ENCODE measurements around the gene ST7. TPM values are rescaled to one million over a fixed set of nuclear protein-coding genes. Genes with fewer than 3 reads are reported as not detected.

ST7 gene
- total RNA-seq, 1 donor from 2014 or later, result 12.9 TPM

DNA sequence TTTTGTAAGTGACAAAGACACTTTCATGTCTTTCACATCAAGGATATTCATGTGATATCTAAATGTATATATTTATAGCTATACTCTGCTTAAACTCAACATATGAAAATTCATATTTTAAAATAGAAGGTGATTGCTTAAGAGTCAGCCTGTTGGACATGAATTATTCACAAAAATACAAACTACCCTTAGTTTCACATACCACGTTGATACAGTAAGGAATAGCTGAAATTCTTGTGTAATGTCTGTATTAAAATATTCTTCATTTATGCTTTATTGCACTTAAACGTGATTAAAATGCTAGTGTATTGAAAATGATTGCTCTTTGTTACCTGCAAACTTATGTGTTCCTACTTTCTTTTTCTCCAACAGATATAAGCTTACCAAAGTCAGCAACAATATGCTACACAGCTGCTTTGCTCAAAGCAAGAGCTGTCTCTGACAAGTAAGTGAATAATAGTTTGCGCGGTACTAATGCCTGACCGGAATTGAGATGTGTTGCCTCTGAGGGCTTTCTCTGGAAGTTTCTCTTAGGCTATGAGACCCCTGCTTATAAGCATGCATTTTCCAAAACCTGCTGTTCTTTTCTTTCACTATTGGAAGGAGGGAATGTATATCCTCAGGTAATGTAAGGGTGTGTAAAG lies 235.8 kb downstream of the ST7 start:
- no peaks in the 10 kb centered on the region for H3K36me3 ChIP-seq (ENCODE audit: control insufficient read depth, insufficient read depth, low read length)
- TF ChIP-seq, protein P1, sequence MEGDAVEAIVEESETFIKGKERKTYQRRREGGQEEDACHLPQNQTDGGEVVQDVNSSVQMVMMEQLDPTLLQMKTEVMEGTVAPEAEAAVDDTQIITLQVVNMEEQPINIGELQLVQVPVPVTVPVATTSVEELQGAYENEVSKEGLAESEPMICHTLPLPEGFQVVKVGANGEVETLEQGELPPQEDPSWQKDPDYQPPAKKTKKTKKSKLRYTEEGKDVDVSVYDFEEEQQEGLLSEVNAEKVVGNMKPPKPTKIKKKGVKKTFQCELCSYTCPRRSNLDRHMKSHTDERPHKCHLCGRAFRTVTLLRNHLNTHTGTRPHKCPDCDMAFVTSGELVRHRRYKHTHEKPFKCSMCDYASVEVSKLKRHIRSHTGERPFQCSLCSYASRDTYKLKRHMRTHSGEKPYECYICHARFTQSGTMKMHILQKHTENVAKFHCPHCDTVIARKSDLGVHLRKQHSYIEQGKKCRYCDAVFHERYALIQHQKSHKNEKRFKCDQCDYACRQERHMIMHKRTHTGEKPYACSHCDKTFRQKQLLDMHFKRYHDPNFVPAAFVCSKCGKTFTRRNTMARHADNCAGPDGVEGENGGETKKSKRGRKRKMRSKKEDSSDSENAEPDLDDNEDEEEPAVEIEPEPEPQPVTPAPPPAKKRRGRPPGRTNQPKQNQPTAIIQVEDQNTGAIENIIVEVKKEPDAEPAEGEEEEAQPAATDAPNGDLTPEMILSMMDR (IDR thresholded peaks at IDR 0.05; ENCODE audit: insufficient read depth, low read length, severe bottlenecking), result no peak

DNA sequence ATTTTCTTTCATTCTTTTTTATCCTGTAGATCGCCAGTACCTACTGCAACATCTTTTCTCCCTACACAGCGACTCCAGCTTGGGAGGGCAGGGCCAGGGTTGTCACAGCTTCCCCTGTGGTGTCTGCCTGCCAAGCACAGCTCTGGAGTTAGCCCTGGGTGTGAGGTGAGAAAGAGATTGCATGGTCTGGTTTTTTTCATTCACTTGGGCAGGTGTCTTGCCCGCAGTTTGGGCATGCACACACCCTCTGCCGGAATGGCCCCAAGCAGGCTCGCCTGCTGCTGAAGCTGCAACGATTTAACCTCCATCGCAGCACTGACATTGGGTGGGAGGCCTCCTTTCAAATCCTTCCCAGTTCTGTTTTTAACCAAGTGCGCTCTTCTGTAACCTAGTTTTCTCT lies 236.8 kb downstream of the ST7 start:
- TF ChIP-seq, protein P1 (IDR thresholded peaks at IDR 0.05; ENCODE audit: insufficient read depth, low read length, severe bottlenecking), result no peak
- no peak for DNase-seq (ENCODE audit: low read depth)
- H3K27me3 ChIP-seq (ENCODE audit: control insufficient read depth, insufficient read depth, low read length), result no peaks in the 10 kb centered on the region
- no peak for FAIRE-seq
- H3K4me3 ChIP-seq (ENCODE audit: low read depth, low read length), result no peak overlapping the region
- H3K36me3 ChIP-seq (ENCODE audit: control insufficient read depth, insufficient read depth, low read length), result no peaks in the 10 kb centered on the region

More for the DNA sequence above, 235.8 kb downstream of the ST7 start:
- DNase-seq (ENCODE audit: low read depth) (no peak), FAIRE-seq (no peak)
- no peaks in the 10 kb centered on the region for H3K27me3 ChIP-seq (ENCODE audit: control insufficient read depth, insufficient read depth, low read length)
- no peak overlapping the region for H3K4me3 ChIP-seq (ENCODE audit: low read depth, low read length)

DNA sequence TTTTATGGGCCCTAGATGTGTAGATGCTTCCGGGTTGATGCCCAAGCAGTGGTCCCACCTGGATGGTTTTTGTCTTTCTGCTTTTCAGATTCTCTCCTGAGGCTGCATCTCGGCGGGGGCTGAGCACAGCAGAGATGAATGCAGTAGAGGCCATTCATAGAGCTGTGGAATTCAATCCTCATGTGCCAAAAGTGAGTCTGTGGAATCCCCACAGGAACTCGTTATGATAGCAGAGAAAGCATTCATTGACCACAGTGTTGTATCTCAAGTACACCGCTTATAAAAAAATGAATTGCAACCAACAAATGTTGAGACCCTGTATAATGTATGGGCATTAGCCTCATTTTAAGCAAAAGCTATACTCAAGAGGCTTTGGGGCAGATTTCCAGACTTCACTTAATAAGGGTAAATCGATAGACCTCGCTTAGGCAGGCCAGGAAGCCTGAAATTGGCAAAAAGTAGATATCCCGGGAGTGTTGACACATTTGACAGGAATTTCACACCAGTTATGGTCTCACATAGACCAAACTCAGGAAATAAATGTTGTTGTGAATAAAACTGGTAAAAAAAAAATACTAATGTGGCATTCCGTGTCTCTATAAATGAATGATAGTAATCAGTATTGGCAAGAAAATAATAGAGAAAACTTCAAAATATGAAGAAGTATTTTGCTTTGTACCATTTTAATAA lies 237.6 kb downstream of the ST7 start:
- no peaks in the 10 kb centered on the region for H3K36me3 ChIP-seq (ENCODE audit: control insufficient read depth, insufficient read depth, low read length)
- no peak for FAIRE-seq
- H3K27me3 ChIP-seq (ENCODE audit: control insufficient read depth, insufficient read depth, low read length), result no peaks in the 10 kb centered on the region
- TF ChIP-seq, protein P1 (IDR thresholded peaks at IDR 0.05; ENCODE audit: insufficient read depth, low read length, severe bottlenecking), result no peak
- no peak for DNase-seq (ENCODE audit: low read depth)
- no peak overlapping the region for H3K4me3 ChIP-seq (ENCODE audit: low read depth, low read length)

DNA sequence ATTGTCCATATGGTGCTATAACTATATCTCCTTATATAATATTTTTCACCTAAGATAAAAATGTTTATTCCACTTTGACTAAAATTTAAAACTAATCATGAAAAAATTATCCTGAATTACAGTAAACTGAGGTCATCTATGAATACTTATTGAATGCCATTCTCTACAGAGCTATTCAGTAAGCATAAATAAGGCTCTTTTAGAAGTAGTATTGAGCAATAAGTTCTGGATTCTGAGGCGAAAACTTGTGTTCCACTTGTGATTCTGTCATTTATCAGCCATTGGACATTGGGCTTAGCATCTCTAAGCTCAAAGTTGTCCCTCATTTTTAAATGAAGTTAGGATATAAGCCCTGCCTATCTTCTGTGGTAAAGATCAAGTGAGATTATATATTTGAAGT lies 238.8 kb downstream of the ST7 start:
- DNase-seq (ENCODE audit: low read depth) (no peak), FAIRE-seq (no peak)
- TF ChIP-seq, protein P1 (IDR thresholded peaks at IDR 0.05; ENCODE audit: insufficient read depth, low read length, severe bottlenecking), result no peak
- H3K27me3 ChIP-seq (ENCODE audit: control insufficient read depth, insufficient read depth, low read length), result no peaks in the 10 kb centered on the region
- H3K4me3 ChIP-seq (ENCODE audit: low read depth, low read length), result no peak overlapping the region
- no peaks in the 10 kb centered on the region for H3K36me3 ChIP-seq (ENCODE audit: control insufficient read depth, insufficient read depth, low read length)

DNA sequence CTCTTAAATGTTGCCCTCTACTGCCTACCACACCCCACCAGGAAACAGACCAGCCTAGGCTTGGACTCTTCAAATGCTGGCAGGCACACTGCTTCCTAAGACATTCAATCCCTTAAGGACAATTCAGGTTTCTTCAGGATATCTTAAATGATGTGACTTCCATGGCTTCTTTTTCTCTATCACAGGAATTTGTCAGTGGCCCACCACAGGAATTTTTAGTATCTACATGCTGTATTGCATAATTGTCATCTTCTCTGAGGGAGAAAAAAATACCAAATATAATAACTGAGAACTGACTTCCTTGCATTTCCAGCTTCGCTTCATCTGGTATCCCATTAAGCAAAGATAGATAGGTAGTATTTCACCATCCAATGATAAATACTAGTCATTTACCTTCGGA lies 240.3 kb downstream of the ST7 start:
- DNase-seq (ENCODE audit: low read depth), result no peak
- no peak overlapping the region for H3K4me3 ChIP-seq (ENCODE audit: low read depth, low read length)
- no peak for FAIRE-seq
- H3K27me3 ChIP-seq (ENCODE audit: control insufficient read depth, insufficient read depth, low read length), result no peaks in the 10 kb centered on the region
- TF ChIP-seq, protein P1 (IDR thresholded peaks at IDR 0.05; ENCODE audit: insufficient read depth, low read length, severe bottlenecking), result no peak
- peaks cover under 1% of the 10 kb centered on the region for H3K36me3 ChIP-seq (ENCODE audit: control insufficient read depth, insufficient read depth, low read length)

Measured in bronchial epithelial cell (primary cell).